ENCODE data around the gene TMEM88. TPM values are rescaled to one million over a fixed set of nuclear protein-coding genes. Genes with fewer than 3 reads are reported as not detected.

The TMEM88 gene
- total and polyA plus RNA-seq, 4 donors, result 0.65 to 4.6 (median 3.7) TPM

DNA sequence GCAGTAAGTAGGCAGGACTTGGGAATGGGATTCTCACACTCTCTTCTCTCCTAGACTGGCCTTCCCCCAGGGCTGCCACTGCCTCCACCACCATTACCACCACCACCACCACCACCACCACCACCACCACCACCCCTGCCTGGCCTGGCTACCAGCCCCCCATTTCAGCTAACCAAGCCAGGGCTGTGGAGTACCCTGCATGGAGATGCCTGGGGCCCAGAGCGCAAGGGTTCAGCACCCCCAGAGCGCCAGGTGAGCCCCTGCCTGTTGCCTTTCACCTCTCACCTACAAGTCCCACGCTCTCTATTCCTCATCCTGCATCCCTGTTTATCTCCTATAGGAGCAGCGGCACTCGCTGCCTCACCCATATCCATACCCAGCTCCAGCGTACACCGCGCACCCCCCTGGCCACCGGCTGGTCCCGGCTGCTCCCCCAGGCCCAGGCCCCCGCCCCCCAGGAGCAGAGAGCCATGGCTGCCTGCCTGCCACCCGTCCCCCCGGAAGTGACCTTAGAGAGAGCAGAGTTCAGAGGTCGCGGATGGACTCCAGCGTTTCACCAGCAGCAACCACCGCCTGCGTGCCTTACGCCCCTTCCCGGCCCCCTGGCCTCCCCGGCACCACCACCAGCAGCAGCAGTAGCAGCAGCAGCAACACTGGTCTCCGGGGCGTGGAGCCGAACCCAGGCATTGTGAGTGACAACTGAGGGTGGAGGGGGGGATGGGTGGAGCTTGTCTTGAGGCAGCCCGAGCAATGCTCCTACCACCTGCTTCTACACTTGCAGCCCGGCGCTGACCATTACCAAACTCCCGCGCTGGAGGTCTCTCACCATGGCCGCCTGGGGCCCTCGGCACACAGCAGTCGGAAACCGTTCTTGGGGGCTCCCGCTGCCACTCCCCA lies 7.9 kb upstream of the TMEM88 start (continued):
- TF ChIP-seq, protein P1, sequence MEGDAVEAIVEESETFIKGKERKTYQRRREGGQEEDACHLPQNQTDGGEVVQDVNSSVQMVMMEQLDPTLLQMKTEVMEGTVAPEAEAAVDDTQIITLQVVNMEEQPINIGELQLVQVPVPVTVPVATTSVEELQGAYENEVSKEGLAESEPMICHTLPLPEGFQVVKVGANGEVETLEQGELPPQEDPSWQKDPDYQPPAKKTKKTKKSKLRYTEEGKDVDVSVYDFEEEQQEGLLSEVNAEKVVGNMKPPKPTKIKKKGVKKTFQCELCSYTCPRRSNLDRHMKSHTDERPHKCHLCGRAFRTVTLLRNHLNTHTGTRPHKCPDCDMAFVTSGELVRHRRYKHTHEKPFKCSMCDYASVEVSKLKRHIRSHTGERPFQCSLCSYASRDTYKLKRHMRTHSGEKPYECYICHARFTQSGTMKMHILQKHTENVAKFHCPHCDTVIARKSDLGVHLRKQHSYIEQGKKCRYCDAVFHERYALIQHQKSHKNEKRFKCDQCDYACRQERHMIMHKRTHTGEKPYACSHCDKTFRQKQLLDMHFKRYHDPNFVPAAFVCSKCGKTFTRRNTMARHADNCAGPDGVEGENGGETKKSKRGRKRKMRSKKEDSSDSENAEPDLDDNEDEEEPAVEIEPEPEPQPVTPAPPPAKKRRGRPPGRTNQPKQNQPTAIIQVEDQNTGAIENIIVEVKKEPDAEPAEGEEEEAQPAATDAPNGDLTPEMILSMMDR (IDR thresholded peaks at IDR 0.05; ENCODE audit: low read depth, low read length, missing input control), result no peak
- TF ChIP-seq SP1 (IDR thresholded peaks at IDR 0.05), result no peak
- TF ChIP-seq HNF4A (conservative IDR thresholded peaks at IDR 0.05), result no peak
- TF ChIP-seq EGR1 (IDR thresholded peaks at IDR 0.05; ENCODE audit: low read depth in 2 of 2), result no peak
- TF ChIP-seq, protein P2, sequence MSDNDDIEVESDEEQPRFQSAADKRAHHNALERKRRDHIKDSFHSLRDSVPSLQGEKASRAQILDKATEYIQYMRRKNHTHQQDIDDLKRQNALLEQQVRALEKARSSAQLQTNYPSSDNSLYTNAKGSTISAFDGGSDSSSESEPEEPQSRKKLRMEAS (IDR thresholded peaks at IDR 0.05), result no peak
- no peak for TF ChIP-seq JUND (IDR thresholded peaks at IDR 0.05)
- no peak for TF ChIP-seq GABPA (IDR thresholded peaks at IDR 0.05 in 1 of 2, conservative IDR thresholded peaks at IDR 0.05 in 1 of 2)
- no peak for TF ChIP-seq HNF4G (IDR thresholded peaks at IDR 0.05)
- TF ChIP-seq RAD21 (IDR thresholded peaks at IDR 0.05), result no peak

DNA sequence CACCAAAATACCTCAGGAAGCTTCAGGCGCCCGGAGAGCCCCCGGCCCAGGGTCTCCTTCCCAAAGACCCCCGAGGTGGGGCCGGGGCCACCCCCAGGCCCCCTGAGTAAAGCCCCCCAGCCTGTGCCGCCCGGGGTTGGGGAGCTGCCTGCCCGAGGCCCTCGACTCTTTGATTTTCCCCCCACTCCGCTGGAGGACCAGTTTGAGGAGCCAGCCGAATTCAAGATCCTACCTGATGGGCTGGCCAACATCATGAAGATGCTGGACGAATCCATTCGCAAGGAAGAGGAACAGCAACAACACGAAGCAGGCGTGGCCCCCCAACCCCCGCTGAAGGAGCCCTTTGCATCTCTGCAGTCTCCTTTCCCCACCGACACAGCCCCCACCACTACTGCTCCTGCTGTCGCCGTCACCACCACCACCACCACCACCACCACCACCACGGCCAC lies 6.7 kb upstream of the TMEM88 start:
- peaks cover 20 to 54% (median 29%) of the 10 kb centered on the region in 4 donors for H3K36me3 ChIP-seq (ENCODE audit: control insufficient read depth in 4 of 4, insufficient read depth in 3 of 4, low read depth in 1 of 4, low read length in 3 of 4)
- no peak overlapping the region for H3K27ac ChIP-seq (ENCODE audit: low read depth in 1 of 2, low read length in 2 of 2)
- H3K4me1 ChIP-seq (ENCODE audit: control insufficient read depth in 4 of 4, insufficient read depth in 4 of 4, low read length in 3 of 4), result peaks cover 0 to 18% (median 12%) of the 10 kb centered on the region in 4 donors
- no peak overlapping the region for H3K4me3 ChIP-seq (ENCODE audit: low read depth in 1 of 3, low read length in 3 of 3)
- 87% methylated on average over 20 of the region's 20 CpGs for WGBS
- no peak for DNase-seq (ENCODE audit: low spot score)
- no peak for TF ChIP-seq FOXA1 (IDR thresholded peaks at IDR 0.05)
- TF ChIP-seq RAD21 (IDR thresholded peaks at IDR 0.05), result no peak
- TF ChIP-seq, protein P3, sequence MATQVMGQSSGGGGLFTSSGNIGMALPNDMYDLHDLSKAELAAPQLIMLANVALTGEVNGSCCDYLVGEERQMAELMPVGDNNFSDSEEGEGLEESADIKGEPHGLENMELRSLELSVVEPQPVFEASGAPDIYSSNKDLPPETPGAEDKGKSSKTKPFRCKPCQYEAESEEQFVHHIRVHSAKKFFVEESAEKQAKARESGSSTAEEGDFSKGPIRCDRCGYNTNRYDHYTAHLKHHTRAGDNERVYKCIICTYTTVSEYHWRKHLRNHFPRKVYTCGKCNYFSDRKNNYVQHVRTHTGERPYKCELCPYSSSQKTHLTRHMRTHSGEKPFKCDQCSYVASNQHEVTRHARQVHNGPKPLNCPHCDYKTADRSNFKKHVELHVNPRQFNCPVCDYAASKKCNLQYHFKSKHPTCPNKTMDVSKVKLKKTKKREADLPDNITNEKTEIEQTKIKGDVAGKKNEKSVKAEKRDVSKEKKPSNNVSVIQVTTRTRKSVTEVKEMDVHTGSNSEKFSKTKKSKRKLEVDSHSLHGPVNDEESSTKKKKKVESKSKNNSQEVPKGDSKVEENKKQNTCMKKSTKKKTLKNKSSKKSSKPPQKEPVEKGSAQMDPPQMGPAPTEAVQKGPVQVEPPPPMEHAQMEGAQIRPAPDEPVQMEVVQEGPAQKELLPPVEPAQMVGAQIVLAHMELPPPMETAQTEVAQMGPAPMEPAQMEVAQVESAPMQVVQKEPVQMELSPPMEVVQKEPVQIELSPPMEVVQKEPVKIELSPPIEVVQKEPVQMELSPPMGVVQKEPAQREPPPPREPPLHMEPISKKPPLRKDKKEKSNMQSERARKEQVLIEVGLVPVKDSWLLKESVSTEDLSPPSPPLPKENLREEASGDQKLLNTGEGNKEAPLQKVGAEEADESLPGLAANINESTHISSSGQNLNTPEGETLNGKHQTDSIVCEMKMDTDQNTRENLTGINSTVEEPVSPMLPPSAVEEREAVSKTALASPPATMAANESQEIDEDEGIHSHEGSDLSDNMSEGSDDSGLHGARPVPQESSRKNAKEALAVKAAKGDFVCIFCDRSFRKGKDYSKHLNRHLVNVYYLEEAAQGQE (IDR thresholded peaks at IDR 0.05), result no peak
- TF ChIP-seq, protein P1 (IDR thresholded peaks at IDR 0.05; ENCODE audit: low read depth, low read length, missing input control), result no peak
- no peak for TF ChIP-seq JUND (IDR thresholded peaks at IDR 0.05)
- no peak for TF ChIP-seq YY1 (IDR thresholded peaks at IDR 0.05)
- no peak for TF ChIP-seq HNF4A (conservative IDR thresholded peaks at IDR 0.05)
- no peak for TF ChIP-seq TAF1 (conservative IDR thresholded peaks at IDR 0.05)
- TF ChIP-seq, protein P2 (IDR thresholded peaks at IDR 0.05), result no peak
- TF ChIP-seq EGR1 (IDR thresholded peaks at IDR 0.05; ENCODE audit: low read depth in 2 of 2), result no peak
- no peak for TF ChIP-seq FOXA2 (IDR thresholded peaks at IDR 0.05)
- H3K27me3 ChIP-seq (ENCODE audit: control insufficient read depth in 4 of 4, insufficient read depth in 4 of 4, low read length in 3 of 4), result no peaks in the 10 kb centered on the region
- no peak overlapping the region for H3K9ac ChIP-seq (ENCODE audit: low read depth in 1 of 2, low read length in 2 of 2)
- H3K9me3 ChIP-seq (ENCODE audit: control insufficient read depth in 4 of 4, low read length in 3 of 4), result no peaks in the 10 kb centered on the region

Data from liver (tissue), 9 donors.